ENCODE results near the gene HTR3C. TPM values are rescaled to one million over a fixed set of nuclear protein-coding genes. Genes with fewer than 3 reads are reported as not detected.
"Not testable (repeated sequence)": the region's sequence is repeated elsewhere in the genome, so short reads cannot be mapped to it uniquely, and the experiment has no call there.

Gene HTR3C
- total RNA-seq, 1 donor from 2014 or later = not detected

DNA sequence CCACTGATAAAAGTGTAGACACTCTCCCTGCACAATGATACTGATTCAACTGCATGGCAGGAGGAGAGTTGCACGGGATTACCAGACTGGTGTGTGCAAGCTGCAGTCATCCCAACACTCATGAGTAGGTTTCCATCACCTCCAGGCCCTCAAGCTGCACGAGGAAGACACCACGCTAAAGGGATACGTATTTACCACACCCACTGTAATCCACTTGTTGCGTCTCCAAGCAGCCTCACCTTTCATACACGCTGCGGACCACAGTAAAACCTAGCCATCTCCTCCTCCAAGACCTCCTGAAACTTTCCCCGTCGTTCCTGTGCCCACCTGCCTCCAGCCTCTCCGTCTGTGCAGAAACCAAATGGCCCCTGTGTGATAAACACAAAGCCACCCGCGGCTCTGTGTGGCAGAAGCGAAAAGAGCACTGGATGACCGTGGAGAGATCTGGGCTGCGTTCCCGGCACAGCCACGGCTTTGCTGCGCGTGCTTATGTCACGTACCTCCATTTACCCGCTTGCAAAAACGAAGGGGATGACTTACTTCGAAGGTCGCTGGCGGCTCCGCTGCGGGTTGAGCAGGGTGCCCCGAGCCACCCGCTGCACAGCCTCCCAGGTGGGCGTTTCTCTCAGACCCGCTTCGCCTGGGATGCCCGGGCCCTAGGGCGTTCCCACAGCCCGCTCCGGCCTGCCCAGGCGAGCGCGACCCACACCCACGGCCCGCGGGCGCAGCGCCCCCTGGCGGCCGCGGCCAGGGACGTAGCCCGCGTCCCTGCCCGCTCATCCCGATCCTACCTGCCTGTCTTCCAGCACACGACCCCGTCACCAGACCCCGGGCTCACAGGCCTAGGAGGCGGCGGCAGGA lies 35.8 kb upstream of the HTR3C start:
- peaks cover 25% of the 10 kb centered on the region for H3K4me1 Mint-ChIP-seq (ENCODE audit: low read depth)
- peak overlapping the region; percentile 99 for H3K4me3 Mint-ChIP-seq
- H3K27me3 Mint-ChIP-seq (ENCODE audit: insufficient read depth) = peaks cover 23% of the 10 kb centered on the region
- peak overlapping the region; percentile 85 for H3K27ac Mint-ChIP-seq
- peaks cover 8% of the 10 kb centered on the region for H3K36me3 Mint-ChIP-seq (ENCODE audit: low read depth)
- intact Hi-C loops (cut with micrococcal nuclease) = loop anchor here (1.0 to 5.0 kb wide), 14 partner anchors 118 to 1265 kb away; partner anchors contain the start of genes ABCF3, AP2M1, EIF2B5 and PARL
- peak; percentile 58 for DNase-seq (ENCODE audit: low spot score)
- H3K9me3 Mint-ChIP-seq = no peaks in the 10 kb centered on the region

DNA sequence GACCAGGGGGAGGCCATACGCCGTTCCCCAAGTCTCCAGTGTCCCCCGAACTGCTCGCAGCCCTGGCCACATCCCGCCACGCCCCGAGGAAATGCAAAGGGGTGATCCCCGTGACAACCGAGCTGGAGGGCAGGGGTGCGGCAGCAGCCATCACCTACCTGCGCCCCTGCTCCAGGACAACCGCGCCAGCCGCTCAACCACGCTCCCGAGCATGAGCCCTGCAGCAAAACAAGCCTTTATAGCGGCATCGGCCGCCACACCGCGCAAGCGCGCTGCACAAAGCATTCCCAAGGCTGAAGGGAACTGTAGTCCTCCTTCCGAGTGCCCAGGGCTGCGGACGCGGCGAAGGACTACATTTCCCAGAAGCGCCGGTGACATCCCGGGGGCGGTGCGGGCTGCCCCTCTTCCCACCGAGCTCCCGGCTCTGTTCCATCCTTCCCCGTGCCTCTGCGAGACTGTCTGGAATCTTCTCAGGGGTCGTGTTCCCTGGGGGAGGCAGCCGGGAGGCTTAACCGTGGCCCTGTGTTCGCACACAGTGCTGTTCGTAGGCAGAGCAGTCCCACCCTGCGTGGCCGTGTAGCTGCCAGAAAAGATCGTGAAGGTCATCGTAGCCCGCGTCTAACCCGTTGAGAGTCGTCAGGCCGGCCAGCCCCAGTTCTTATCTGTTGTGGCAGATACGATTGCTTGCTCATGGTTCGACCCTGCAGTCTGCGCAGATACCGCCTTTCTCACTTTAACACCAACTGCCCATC lies 35.0 kb upstream of the HTR3C start, which contains the start of gene ABCC5:
ABCC5 (minus strand) TSS at position 213 of the 752 bp plus-strand sequence. CDS start 3,492 bp downstream, outside the sequence.
- H3K27me3 Mint-ChIP-seq (ENCODE audit: insufficient read depth) = peaks cover 23% of the 10 kb centered on the region
- H3K4me3 Mint-ChIP-seq = peak within 1 kb of the TSS; percentile 99
- H3K27ac Mint-ChIP-seq = peak within 1 kb of the TSS; percentile 85
- H3K36me3 Mint-ChIP-seq (ENCODE audit: low read depth) = peaks cover 2% of the 10 kb centered on the region
- no peaks in the 10 kb centered on the region for H3K9me3 Mint-ChIP-seq
- peaks cover 30% of the 10 kb centered on the region for H3K4me1 Mint-ChIP-seq (ENCODE audit: low read depth)
- intact Hi-C loops (cut with micrococcal nuclease) = loop anchor here (1.0 to 5.0 kb wide), 14 partner anchors 117 to 1264 kb away; partner anchors contain the start of genes ABCF3, AP2M1, EIF2B5 and PARL
- peak; percentile 78 for DNase-seq (ENCODE audit: low spot score)

DNA sequence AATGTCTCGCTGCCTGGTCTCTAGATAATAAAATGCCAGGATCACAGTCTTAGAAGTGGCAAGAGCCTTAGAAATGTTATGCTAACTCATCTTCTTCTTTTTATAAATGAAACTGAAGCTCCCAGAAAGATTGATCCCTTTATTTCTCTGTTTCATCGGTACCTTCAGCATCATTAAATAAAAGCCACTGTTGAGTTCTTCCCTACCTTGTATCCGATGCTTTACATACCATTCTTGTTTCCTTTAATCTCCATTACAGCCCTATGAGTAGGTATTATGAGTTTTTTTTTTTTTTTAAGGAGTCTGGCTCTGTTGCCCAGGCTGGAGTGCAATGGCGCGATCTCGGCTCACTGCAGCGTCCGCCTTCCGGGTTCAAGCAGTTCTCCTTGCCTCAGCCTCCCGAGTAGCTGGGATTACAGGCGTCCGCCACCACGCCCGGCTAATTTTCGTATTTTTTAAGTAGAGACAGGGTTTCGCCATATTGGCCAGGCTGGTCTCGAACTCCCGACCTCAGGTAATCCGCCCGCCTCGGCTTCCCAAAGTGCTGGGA lies 34.3 kb upstream of the HTR3C start:
- H3K9me3 Mint-ChIP-seq = no peaks in the 10 kb centered on the region
- H3K4me3 Mint-ChIP-seq = peak overlapping the region; percentile 99
- no peak for DNase-seq (ENCODE audit: low spot score)
- peaks cover 23% of the 10 kb centered on the region for H3K27me3 Mint-ChIP-seq (ENCODE audit: insufficient read depth)
- H3K4me1 Mint-ChIP-seq (ENCODE audit: low read depth) = peaks cover 30% of the 10 kb centered on the region
- peak overlapping the region; percentile 85 for H3K27ac Mint-ChIP-seq
- peaks cover 1% of the 10 kb centered on the region for H3K36me3 Mint-ChIP-seq (ENCODE audit: low read depth)
- intact Hi-C loops (cut with micrococcal nuclease) = loop anchor here (5.0 kb wide), 4 partner anchors 321 to 1264 kb away; partner anchors contain the start of gene YEATS2

DNA sequence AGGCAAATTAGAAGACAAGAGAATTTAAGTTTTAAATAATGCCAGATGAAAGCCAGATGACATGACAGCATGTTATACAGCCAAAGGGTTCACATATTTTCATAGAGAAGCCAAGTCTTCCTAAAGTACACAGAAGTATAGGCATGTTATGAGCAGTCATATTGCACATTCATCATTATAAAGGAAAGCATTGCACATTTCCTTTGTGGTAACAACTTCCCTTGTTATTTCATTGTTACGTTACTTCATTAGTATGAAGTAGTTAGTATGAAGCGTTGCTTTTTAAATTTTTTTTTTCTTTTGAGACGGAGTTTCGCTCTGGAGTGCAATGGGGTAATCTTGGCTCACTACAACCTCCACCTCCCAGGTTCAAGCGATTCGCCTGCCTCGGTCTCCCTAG lies 30.5 kb upstream of the HTR3C start:
- H3K4me1 Mint-ChIP-seq (ENCODE audit: low read depth) = peaks cover 13% of the 10 kb centered on the region
- intact Hi-C loops (cut with micrococcal nuclease) = no loop called here
- no peak overlapping the region for H3K27ac Mint-ChIP-seq
- DNase-seq (ENCODE audit: low spot score) = no peak
- no peak overlapping the region for H3K4me3 Mint-ChIP-seq
- no peaks in the 10 kb centered on the region for H3K36me3 Mint-ChIP-seq (ENCODE audit: low read depth)
- no peaks in the 10 kb centered on the region for H3K9me3 Mint-ChIP-seq
- H3K27me3 Mint-ChIP-seq (ENCODE audit: insufficient read depth) = peaks cover 20% of the 10 kb centered on the region

DNA sequence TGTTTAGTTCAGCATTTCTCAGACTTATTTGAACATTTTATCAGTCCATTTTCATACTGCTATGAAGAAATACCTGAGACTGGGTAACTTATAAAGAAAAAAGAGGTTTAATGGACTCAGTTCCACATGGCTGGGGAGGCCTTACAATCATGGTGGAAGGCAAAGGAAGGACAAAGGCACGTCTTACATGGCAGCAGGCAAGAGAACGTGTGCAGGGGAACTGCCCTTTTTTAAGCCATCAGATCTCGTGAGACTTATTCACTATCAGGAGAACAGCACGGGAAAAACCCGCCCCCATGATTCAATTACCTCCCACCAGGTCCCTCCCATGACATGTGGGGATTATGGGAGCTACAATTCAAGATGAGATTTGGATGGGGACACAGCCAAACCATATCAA lies 27.6 kb upstream of the HTR3C start:
- H3K27ac Mint-ChIP-seq; H3K4me3 Mint-ChIP-seq; intact Hi-C loops (cut with micrococcal nuclease); H3K4me1 Mint-ChIP-seq (ENCODE audit: low read depth); H3K9me3 Mint-ChIP-seq; H3K27me3 Mint-ChIP-seq (ENCODE audit: insufficient read depth); DNase-seq (ENCODE audit: low spot score); H3K36me3 Mint-ChIP-seq (ENCODE audit: low read depth): not testable (repeated sequence)

DNA sequence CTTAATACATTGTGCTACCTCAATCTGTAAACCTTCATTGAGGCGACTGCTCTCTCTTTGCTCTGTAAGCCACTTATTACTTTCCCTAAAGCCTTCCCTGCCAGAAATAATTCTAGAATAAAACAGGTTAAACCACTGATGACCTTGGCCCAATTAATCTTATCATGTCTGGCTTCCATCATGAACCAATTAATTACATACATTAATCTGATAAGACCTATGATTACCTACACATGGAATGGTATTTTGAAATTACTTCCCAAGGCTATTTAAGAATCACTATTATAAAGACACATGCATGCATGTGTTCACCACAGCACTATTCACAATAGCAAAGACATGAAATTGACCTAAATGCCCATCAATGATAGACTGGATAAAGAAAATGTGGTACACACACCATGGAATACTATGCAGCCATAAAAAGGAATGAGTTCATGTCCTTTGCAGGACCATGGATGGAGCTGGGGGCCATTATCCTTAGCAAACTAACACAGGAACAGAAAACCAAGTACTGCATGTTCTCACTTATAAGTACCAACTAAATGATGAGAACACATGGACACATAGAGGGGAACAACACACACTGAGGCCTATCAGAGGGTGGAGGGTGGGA lies 24.5 kb upstream of the HTR3C start:
- H3K9me3 Mint-ChIP-seq; H3K4me3 Mint-ChIP-seq; H3K27me3 Mint-ChIP-seq (ENCODE audit: insufficient read depth); H3K36me3 Mint-ChIP-seq (ENCODE audit: low read depth); DNase-seq (ENCODE audit: low spot score); H3K27ac Mint-ChIP-seq; H3K4me1 Mint-ChIP-seq (ENCODE audit: low read depth); intact Hi-C loops (cut with micrococcal nuclease): not testable (repeated sequence)

DNA sequence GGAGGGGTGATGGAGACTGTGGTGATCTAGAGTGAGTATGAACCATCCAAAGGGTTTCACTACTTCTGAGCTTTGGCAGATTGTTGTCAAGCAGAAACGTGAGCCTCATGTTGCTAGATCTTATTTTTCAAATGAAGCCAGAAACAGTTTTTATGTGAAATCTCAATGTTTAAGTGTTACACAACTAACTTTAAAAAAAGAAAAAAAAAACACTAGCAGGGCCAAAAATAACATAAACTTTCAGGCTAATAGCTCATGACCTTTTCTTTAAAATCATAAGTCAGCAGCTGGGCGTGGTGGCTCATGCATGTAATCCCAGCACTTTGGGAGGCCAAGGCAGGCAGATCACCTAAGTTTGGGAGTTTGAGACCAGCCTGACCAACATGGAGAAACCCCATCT lies 23.4 kb upstream of the HTR3C start:
- intact Hi-C loops (cut with micrococcal nuclease) = no loop called here
- no peaks in the 10 kb centered on the region for H3K4me1 Mint-ChIP-seq (ENCODE audit: low read depth)
- H3K36me3 Mint-ChIP-seq (ENCODE audit: low read depth) = no peaks in the 10 kb centered on the region
- peaks cover 5% of the 10 kb centered on the region for H3K27me3 Mint-ChIP-seq (ENCODE audit: insufficient read depth)
- H3K9me3 Mint-ChIP-seq = no peaks in the 10 kb centered on the region
- no peak overlapping the region for H3K4me3 Mint-ChIP-seq
- no peak overlapping the region for H3K27ac Mint-ChIP-seq
- DNase-seq (ENCODE audit: low spot score) = no peak

DNA sequence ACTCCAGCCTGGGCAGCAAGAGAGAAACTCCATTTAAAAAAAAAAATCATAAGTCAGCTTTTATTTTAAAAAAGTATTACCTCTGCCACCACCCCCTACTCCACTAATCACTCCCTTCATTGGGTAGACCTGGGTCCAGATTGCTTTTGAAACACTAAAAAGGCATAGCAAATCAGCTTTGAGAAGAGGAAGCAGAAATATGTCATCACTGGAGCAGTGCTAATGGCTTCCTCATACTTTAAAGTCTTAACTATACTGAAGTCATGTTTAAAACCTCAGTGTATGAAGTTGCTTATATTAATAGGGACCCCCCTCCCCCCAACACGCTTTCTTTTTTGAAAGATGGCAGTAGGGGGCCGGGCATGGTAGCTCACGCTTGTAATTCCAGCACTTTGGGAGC lies 22.3 kb upstream of the HTR3C start:
- no peak overlapping the region for H3K27ac Mint-ChIP-seq
- no peak overlapping the region for H3K4me3 Mint-ChIP-seq
- no peak for DNase-seq (ENCODE audit: low spot score)
- H3K36me3 Mint-ChIP-seq (ENCODE audit: low read depth) = no peaks in the 10 kb centered on the region
- H3K9me3 Mint-ChIP-seq = no peaks in the 10 kb centered on the region
- peaks cover 5% of the 10 kb centered on the region for H3K27me3 Mint-ChIP-seq (ENCODE audit: insufficient read depth)
- no peaks in the 10 kb centered on the region for H3K4me1 Mint-ChIP-seq (ENCODE audit: low read depth)
- intact Hi-C loops (cut with micrococcal nuclease) = no loop called here

DNA sequence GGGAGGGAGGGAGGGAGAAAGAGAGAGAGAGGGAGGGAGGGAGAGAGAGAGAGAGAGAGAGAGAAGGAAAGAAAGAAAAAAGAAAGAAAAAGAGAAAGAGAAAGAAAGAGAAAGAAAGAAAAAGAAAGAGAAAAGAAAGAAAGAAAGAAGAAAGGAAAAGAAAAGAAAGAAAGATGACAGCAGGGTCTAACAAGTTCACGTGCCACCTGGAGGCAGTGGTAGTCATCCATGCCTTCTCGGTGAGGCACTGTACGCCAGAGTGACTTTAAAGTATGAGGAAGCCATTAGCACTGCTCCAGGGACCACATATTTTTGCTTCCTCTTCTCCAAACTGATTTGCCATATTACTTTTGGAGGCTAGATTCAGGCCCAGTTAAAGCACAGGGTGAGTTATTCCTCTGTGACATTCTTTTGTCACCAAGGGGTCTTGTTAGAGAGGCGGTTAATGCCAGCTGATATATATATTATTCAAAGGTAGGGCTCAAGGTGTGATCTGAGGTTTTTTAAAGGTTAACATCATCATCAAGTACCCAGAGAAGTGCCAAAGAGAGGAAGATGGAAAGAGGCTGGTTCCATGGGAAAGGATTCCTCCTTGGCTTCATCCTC lies 21.6 kb upstream of the HTR3C start, which contains the start of gene HTR3D:
HTR3D (plus strand) TSS at position 556 of the 606 bp plus-strand sequence; CDS start at position 556, 0 bp downstream.
- no peak for DNase-seq (ENCODE audit: low spot score)
- H3K9me3 Mint-ChIP-seq = no peaks in the 10 kb centered on the region
- H3K36me3 Mint-ChIP-seq (ENCODE audit: low read depth) = no peaks in the 10 kb centered on the region

DNA sequence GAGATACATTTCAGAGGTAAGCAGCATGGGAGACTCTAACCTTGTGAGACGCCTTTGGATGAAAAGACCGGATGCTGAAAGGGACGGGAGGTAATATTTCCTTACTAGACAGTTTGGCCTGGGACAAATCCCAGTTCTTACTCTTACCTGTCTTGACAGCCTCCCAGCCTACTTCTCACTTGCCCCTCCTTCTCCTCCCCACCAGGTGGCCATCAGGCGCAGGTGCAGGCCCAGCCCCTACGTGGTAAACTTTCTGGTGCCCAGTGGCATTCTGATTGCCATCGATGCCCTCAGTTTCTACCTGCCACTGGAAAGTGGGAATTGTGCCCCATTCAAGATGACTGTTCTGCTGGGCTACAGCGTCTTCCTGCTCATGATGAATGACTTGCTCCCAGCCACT lies 15.0 kb upstream of the HTR3C start:
- intact Hi-C loops (cut with micrococcal nuclease) = no loop called here
- Mint-ChIP-seq H3K4me3 (no peak overlapping the region), H3K36me3 (ENCODE audit: low read depth) (no peaks in the 10 kb centered on the region), H3K4me1 (ENCODE audit: low read depth) (no peaks in the 10 kb centered on the region), H3K27me3 (ENCODE audit: insufficient read depth) (peaks cover 3% of the 10 kb centered on the region), H3K27ac (no peak overlapping the region), H3K9me3 (no peaks in the 10 kb centered on the region)
- DNase-seq (ENCODE audit: low spot score) = no peak

More for the DNA sequence above, 21.6 kb upstream of the HTR3C start, which contains the start of gene HTR3D:
- no peak within 1 kb of the TSS for H3K4me3 Mint-ChIP-seq
- H3K4me1 Mint-ChIP-seq (ENCODE audit: low read depth) = no peaks in the 10 kb centered on the region
- H3K27me3 Mint-ChIP-seq (ENCODE audit: insufficient read depth) = peaks cover 5% of the 10 kb centered on the region
- H3K27ac Mint-ChIP-seq = no peak within 1 kb of the TSS
- intact Hi-C loops (cut with micrococcal nuclease) = no loop called here

DNA sequence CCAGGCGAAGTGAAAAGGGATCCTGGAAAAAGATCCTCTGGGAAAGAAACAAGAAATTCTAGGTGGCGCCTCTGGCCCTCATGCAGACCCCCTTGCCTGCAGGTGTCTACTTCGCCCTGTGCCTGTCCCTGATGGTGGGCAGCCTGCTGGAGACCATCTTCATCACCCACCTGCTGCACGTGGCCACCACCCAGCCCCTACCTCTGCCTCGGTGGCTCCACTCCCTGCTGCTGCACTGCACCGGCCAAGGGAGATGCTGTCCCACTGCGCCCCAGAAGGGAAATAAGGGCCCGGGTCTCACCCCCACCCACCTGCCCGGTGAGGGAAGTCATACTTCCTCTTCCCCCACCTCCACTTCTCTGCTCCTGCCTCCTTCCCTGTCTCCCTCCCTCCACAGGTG lies 14.5 kb upstream of the HTR3C start:
- H3K4me1 Mint-ChIP-seq (ENCODE audit: low read depth); H3K27ac Mint-ChIP-seq; H3K9me3 Mint-ChIP-seq; H3K36me3 Mint-ChIP-seq (ENCODE audit: low read depth); H3K27me3 Mint-ChIP-seq (ENCODE audit: insufficient read depth); DNase-seq (ENCODE audit: low spot score); H3K4me3 Mint-ChIP-seq; intact Hi-C loops (cut with micrococcal nuclease): not testable (repeated sequence)

DNA sequence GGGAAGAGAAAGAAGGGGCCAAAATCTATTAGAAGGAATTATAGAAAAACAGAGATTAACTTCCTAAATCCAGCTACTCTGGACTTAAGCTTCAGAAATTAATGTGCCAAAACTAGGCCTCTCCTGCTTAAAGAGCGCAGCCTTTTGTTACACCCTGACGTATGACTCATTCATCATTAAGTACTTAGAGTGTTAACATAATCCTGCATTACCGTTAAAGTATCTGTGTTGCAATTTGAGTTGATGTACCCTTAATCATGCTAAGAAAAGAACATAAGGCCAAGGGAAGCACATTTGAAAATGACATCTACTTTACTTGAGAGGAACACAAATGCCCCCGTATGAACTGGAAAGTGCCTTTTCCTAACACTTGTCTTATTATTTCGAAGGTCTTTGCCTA lies 13.4 kb upstream of the HTR3C start:
- no peaks in the 10 kb centered on the region for H3K36me3 Mint-ChIP-seq (ENCODE audit: low read depth)
- no peaks in the 10 kb centered on the region for H3K4me1 Mint-ChIP-seq (ENCODE audit: low read depth)
- no peak for DNase-seq (ENCODE audit: low spot score)
- no peaks in the 10 kb centered on the region for H3K9me3 Mint-ChIP-seq
- H3K27ac Mint-ChIP-seq = no peak overlapping the region
- intact Hi-C loops (cut with micrococcal nuclease) = no loop called here
- H3K4me3 Mint-ChIP-seq = no peak overlapping the region
- H3K27me3 Mint-ChIP-seq (ENCODE audit: insufficient read depth) = peaks cover 3% of the 10 kb centered on the region
